ENCODE data around the gene KCNMA1. TPM values are rescaled to one million over a fixed set of nuclear protein-coding genes. Genes with fewer than 3 reads are reported as not detected.

Gene KCNMA1
- total RNA-seq, 1 donor from 2014 or later, result 94.3 TPM

DNA sequence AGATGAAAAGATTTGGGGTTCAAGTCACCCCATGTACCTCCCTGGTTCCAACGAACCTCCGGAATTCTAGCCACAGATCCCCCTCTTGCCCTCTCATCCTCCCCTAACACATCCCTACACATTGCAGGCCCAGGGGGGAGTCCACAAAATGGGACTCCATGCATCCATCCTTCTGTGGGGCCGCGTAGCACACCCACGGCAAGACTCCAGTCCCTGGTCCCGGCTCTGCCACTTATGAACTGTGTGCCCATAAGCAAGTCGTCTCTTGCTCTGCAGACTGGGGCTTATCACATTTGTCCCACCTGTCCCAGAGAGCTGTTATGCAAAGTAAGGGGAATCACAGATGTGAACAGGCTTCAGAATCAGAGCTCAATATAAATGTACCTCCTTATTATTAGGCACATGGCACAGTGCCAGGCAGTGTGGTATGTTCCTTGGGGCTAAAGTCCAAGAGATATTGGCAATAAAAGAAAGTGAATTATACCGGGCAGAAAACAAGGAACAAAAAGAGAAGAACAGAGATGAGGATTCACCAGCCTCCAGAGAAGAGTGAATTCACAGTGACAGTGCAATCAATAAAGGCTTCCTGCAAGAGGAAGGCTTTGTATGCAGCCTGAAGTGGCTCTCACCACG is 73.9 kb downstream of the KCNMA1 start:
- no peak for TF ChIP-seq POLR2AphosphoS5 (IDR thresholded peaks at IDR 0.05; ENCODE audit: insufficient read depth in 1 of 2, low read depth in 1 of 2)
- TF ChIP-seq CTCF (IDR thresholded peaks at IDR 0.05), result no peak
- no peak for TF ChIP-seq POLR2A (IDR thresholded peaks at IDR 0.05)
- H3K4me1 ChIP-seq, result no peaks in the 10 kb centered on the region
- no peak overlapping the region for H3K4me3 ChIP-seq
- H3K27me3 ChIP-seq, result no peaks in the 10 kb centered on the region
- no peak overlapping the region for H3K27ac ChIP-seq
- no peaks in the 10 kb centered on the region for H3K36me3 ChIP-seq
- intact Hi-C loops (cut with DNase I), result no loop called here
- peak; percentile 70 to 72 for DNase-seq (ENCODE audit: extremely low spot score in 2 of 2)
- H3K9me3 ChIP-seq, result no peaks in the 10 kb centered on the region

DNA sequence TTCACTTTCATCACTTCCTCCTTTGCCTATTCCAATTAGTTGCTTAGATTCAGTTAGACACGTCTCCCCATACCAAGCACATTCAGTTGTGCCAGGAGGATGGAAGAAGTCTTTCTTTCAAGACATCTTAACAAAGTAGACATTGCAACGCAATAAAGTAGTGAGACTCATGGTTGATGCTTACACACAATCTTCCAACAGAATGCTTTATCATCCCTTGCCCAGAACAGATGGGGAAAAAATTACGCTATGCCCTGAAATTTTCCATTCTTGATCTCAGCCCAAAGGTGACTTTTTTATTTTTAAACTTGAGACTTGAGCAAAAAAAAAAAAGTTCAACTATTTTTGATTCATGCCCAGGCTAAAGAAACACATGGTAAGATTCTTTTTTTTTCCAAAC is 74.9 kb downstream of the KCNMA1 start:
- no peaks in the 10 kb centered on the region for H3K36me3 ChIP-seq
- intact Hi-C loops (cut with DNase I), result no loop called here
- H3K27me3 ChIP-seq, result no peaks in the 10 kb centered on the region

DNA sequence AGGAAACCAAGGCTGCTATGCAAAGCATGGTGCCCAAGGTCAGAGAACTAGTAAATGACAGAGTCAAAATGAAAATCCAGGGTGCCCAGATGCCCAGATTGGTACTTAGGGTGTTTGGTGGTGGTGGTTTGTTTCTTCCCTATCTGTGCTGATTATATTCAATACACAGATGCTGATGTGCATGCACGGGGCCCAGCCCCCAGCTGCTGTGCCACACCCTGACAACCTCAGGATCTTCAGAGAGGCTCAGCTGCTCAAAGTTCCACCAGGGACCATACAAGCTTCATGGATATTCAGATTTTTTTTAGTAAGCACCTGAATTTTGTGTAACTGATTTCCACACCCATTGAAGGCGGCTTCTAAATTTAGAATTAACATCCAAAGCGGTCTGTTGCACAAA is 75.6 kb downstream of the KCNMA1 start:
- H3K36me3 ChIP-seq, result no peaks in the 10 kb centered on the region
- no peaks in the 10 kb centered on the region for H3K4me1 ChIP-seq
- H3K27me3 ChIP-seq, result no peaks in the 10 kb centered on the region
- no peak overlapping the region for H3K27ac ChIP-seq
- no peak for DNase-seq (ENCODE audit: extremely low spot score in 2 of 2)
- TF ChIP-seq POLR2AphosphoS5 (IDR thresholded peaks at IDR 0.05; ENCODE audit: insufficient read depth in 1 of 2, low read depth in 1 of 2) (no peak), CTCF (IDR thresholded peaks at IDR 0.05) (no peak), POLR2A (IDR thresholded peaks at IDR 0.05) (no peak)
- no peaks in the 10 kb centered on the region for H3K9me3 ChIP-seq
- no peak overlapping the region for H3K4me3 ChIP-seq
- intact Hi-C loops (cut with DNase I), result no loop called here

More for the DNA sequence above, 74.9 kb downstream of the KCNMA1 start:
- Histone ChIP-seq H3K4me1 (no peaks in the 10 kb centered on the region), H3K27ac (no peak overlapping the region), H3K4me3 (no peak overlapping the region), H3K9me3 (no peaks in the 10 kb centered on the region)
- TF ChIP-seq POLR2A (IDR thresholded peaks at IDR 0.05), result no peak
- no peak for DNase-seq (ENCODE audit: extremely low spot score in 2 of 2)

GRCh38 chr10:77560471-77560870 is 77.1 kb downstream of the KCNMA1 start:
- no peak overlapping the region for H3K4me3 ChIP-seq
- no peak overlapping the region for H3K27ac ChIP-seq
- DNase-seq (ENCODE audit: extremely low spot score in 2 of 2), result no peak
- intact Hi-C loops (cut with DNase I), result no loop called here
- H3K4me1 ChIP-seq, result peaks cover 5% of the 10 kb centered on the region
- TF ChIP-seq CTCF (IDR thresholded peaks at IDR 0.05) (no peak), POLR2AphosphoS5 (IDR thresholded peaks at IDR 0.05; ENCODE audit: insufficient read depth in 1 of 2, low read depth in 1 of 2) (no peak), POLR2A (IDR thresholded peaks at IDR 0.05) (no peak)
- no peaks in the 10 kb centered on the region for H3K36me3 ChIP-seq
- H3K27me3 ChIP-seq, result no peaks in the 10 kb centered on the region
- H3K9me3 ChIP-seq, result no peaks in the 10 kb centered on the region

- H3K27ac ChIP-seq, result no peak overlapping the region
- H3K27me3 ChIP-seq, result no peaks in the 10 kb centered on the region
- H3K4me3 ChIP-seq, result no peak overlapping the region
- no peaks in the 10 kb centered on the region for H3K36me3 ChIP-seq
- H3K4me1 ChIP-seq, result peaks cover 9% of the 10 kb centered on the region
- TF ChIP-seq POLR2A (IDR thresholded peaks at IDR 0.05) (no peak), CTCF (IDR thresholded peaks at IDR 0.05) (no peak), POLR2AphosphoS5 (IDR thresholded peaks at IDR 0.05; ENCODE audit: insufficient read depth in 1 of 2, low read depth in 1 of 2) (no peak)
- no peaks in the 10 kb centered on the region for H3K9me3 ChIP-seq
- no peak for DNase-seq (ENCODE audit: extremely low spot score in 2 of 2)
- intact Hi-C loops (cut with DNase I), result no loop called here
Observed at GRCh38 chr10:77560052-77560451, 77.6 kb downstream of the KCNMA1 start.

All from vagina (tissue), 2 donors.